ENCODE results near the gene NCF4. TPM values are rescaled to one million over a fixed set of nuclear protein-coding genes. Genes with fewer than 3 reads are reported as not detected.

Gene NCF4
- total RNA-seq, 1 experiment from 2014 or later, result not detected

GRCh38 chr22:36818010-36818642, 42.7 kb upstream of the NCF4 start:
- no peaks in the 10 kb centered on the region for H3K79me2 ChIP-seq (ENCODE audit: insufficient read depth, low read length)

More at GRCh38 chr22:36818010-36818642, 42.7 kb upstream of the NCF4 start:
- H3K23ac ChIP-seq (ENCODE audit: insufficient read length, low read depth, low read length), result no peak overlapping the region
- peaks cover 84% of the 10 kb centered on the region for H3K27me3 Mint-ChIP-seq (ENCODE audit: low read depth)
- H2BK120ac ChIP-seq (ENCODE audit: low read depth, low read length, poor library complexity, severe bottlenecking), result no peak overlapping the region
- no peak overlapping the region for H2AFZ ChIP-seq (ENCODE audit: low read length)
- no peaks in the 10 kb centered on the region for H4K20me1 ChIP-seq (ENCODE audit: control insufficient read depth, insufficient read depth, insufficient read length)
- no peaks in the 10 kb centered on the region for H3K9me3 Mint-ChIP-seq
- no peak overlapping the region for H3K4me2 ChIP-seq (ENCODE audit: insufficient read depth, insufficient read length, low read length)
- no peak overlapping the region for H3K14ac ChIP-seq (ENCODE audit: insufficient read depth, low read length)
- no peak overlapping the region for H3K18ac ChIP-seq (ENCODE audit: insufficient read length, low read depth, low read length)
- no CpG with 5 or more reads among the region's 6 CpGs for WGBS (ENCODE audit: extremely low coverage, insufficient read length, low lambda C conversion rate)
- H3K23me2 ChIP-seq (ENCODE audit: insufficient read length, low read depth, low read length, poor library complexity, severe bottlenecking), result peaks cover 14% of the 10 kb centered on the region
- no peak overlapping the region for H2BK15ac ChIP-seq (ENCODE audit: low read depth, low read length)
- no peak overlapping the region for H3T11ph ChIP-seq (ENCODE audit: low read length)
- H3K79me1 ChIP-seq (ENCODE audit: insufficient read depth, low read depth, low read length, poor library complexity, severe bottlenecking), result no peaks in the 10 kb centered on the region
- H3K56ac ChIP-seq (ENCODE audit: insufficient read length, low read depth, low read length), result no peak overlapping the region
- no peak overlapping the region for H2AK5ac ChIP-seq (ENCODE audit: insufficient read length, low read length)
- no peak for DNase-seq
- H3K4ac ChIP-seq (ENCODE audit: low read depth, low read length), result no peak overlapping the region
- no peak overlapping the region for H3K27ac Mint-ChIP-seq
- no peak overlapping the region for H2BK20ac ChIP-seq (ENCODE audit: low read depth, low read length, poor library complexity, severe bottlenecking)
- H3K27me3 ChIP-seq (ENCODE audit: insufficient read depth, low read length), result peaks cover 25% of the 10 kb centered on the region
- H4K91ac ChIP-seq (ENCODE audit: insufficient read length, low read depth, low read length), result no peak overlapping the region
- H3K4me1 Mint-ChIP-seq, result peaks cover 31 to 49% of the 10 kb centered on the region in 2 experiments
- peak overlapping the region in 1 of 2 experiments; percentile 77; a peak in 2 of 5 replicates for H3K4me3 Mint-ChIP-seq
- H4K8ac ChIP-seq (replicated peaks; ENCODE audit: insufficient read length, low read depth, low read length), result no peak overlapping the region
- H2BK5ac ChIP-seq (ENCODE audit: insufficient read length, low read length), result no peak overlapping the region
- H3K9me3 ChIP-seq (ENCODE audit: control insufficient read depth, low read depth, low read length), result no peaks in the 10 kb centered on the region
- no peak overlapping the region for H3K9ac ChIP-seq (ENCODE audit: extremely low read depth, insufficient read length, low read length)
- H2BK12ac ChIP-seq (ENCODE audit: insufficient read length, low read depth, low read length), result no peak overlapping the region
- H4K5ac ChIP-seq (ENCODE audit: insufficient read length, low read depth, low read length), result no peak overlapping the region
- H3K27ac ChIP-seq (ENCODE audit: insufficient read length, low read depth, low read length), result no peak overlapping the region
- no peaks in the 10 kb centered on the region; a peak in 1 of 7 replicates for H3K36me3 Mint-ChIP-seq (ENCODE audit: insufficient read depth in 1 of 3, low read depth in 3 of 3)
- H3K4me1 ChIP-seq (ENCODE audit: insufficient read depth, low read length), result peaks cover 2% of the 10 kb centered on the region; the same call in 1 of the 2 replicates
- no peak for TF ChIP-seq CTCF (conservative IDR thresholded peaks at IDR 0.05)
